Upper lobe of left lung (tissue), 4 donors: ENCODE results near the gene ROR2.

ENCODE experiments used
- POLR2A ChIP-seq, 4 donors: fragments of 450-650 bp; IDR thresholded peaks; one replicate each; pipeline ENCODE4 v1.5.1; 2016 to 2017; ENCODE audit warnings: antibody characterized with exemption in 4 of 4, mild to moderate bottlenecking in 2 of 4
- TF ChIP-seq, protein P1 (sequence below), 6 experiments: fragments of 450-650 bp in 4 of 6; fragments of 200-600 bp in 2 of 6; sonication (generic) in 2 of 6; IDR thresholded peaks; one replicate each; pipeline ENCODE4 v1.5.1; 2016 to 2019; ENCODE audit warnings: antibody characterized with exemption in 6 of 6

DNA sequence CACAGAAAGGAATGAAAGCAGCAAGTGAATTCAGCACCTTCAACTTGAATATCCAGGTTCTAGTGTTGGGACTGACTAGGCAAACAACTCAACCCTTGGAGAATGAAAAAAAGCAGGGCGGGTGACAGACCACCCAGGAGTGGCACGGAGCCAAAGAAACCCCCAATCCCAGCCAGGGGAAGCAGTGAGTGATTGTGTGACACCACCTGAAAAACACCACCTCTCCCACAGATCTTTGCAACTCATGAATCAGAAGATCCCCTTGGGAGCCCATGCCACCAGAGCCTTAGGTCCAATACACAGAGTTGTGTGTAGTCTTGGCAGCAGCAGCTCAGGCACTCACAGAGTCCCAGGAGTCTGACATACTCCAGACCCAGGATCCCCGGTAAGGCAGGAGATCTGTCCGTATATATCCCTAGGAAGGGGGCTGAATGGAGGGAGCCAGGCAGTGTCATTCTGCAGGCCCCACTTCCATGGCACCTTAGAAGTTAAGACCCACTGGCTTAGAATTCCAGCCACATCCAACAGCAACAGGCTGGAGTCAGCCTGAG is 22.1 kb upstream of the ROR2 start:
- TF ChIP-seq, protein P1, sequence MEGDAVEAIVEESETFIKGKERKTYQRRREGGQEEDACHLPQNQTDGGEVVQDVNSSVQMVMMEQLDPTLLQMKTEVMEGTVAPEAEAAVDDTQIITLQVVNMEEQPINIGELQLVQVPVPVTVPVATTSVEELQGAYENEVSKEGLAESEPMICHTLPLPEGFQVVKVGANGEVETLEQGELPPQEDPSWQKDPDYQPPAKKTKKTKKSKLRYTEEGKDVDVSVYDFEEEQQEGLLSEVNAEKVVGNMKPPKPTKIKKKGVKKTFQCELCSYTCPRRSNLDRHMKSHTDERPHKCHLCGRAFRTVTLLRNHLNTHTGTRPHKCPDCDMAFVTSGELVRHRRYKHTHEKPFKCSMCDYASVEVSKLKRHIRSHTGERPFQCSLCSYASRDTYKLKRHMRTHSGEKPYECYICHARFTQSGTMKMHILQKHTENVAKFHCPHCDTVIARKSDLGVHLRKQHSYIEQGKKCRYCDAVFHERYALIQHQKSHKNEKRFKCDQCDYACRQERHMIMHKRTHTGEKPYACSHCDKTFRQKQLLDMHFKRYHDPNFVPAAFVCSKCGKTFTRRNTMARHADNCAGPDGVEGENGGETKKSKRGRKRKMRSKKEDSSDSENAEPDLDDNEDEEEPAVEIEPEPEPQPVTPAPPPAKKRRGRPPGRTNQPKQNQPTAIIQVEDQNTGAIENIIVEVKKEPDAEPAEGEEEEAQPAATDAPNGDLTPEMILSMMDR (IDR thresholded peaks at IDR 0.05), result no peak
- no peak for TF ChIP-seq POLR2A (IDR thresholded peaks at IDR 0.05)
